Bronchial epithelial cell (primary cell): Measurements from ENCODE around the gene ZACN. TPM values are rescaled to one million over a fixed set of nuclear protein-coding genes. Genes with fewer than 3 reads are reported as not detected.
A peak's percentile ranks its signal among the peaks of the same experiment; 100 is the strongest.

Source experiments
- DNase-seq: peaks from one replicate; pipeline ENCODE4 v3.0.0-alpha.2; 2010; ENCODE audit warnings: low read depth
- FAIRE-seq: peaks from 2 replicates; lab custom pipeline; 2011; peaks lifted over from hg19 to GRCh38; lab: Jason Lieb, UNC
- H3K27me3 ChIP-seq: 2 replicates; pipeline ENCODE4 v1.5.1; 2011; ENCODE audit warnings: low read length; ENCODE audit not compliant: control insufficient read depth, insufficient read depth
- H3K36me3 ChIP-seq: 2 replicates; pipeline ENCODE4 v1.5.1; 2011; ENCODE audit warnings: low read length; ENCODE audit not compliant: control insufficient read depth, insufficient read depth
- H3K4me3 ChIP-seq: 2 replicates; pipeline ENCODE4 v1.5.1; 2011; ENCODE audit warnings: mild to moderate bottlenecking, low read depth, low read length, control low read depth
- CTCF ChIP-seq: IDR thresholded peaks from 2 replicates; pipeline ENCODE4 v1.5.1; 2011; ENCODE audit warnings: mild to moderate bottlenecking, moderate library complexity, low read length, control low read depth, inconsistent platforms; ENCODE audit not compliant: insufficient read depth, severe bottlenecking
- total RNA-seq: library from RNA; depleted of rRNA; stranded (reverse); fragments of >200 nt; gene quantifications from 2 replicates; pipeline ENCODE4 v1.2.1, GENCODE V29; 2014

ZACN gene
- total RNA-seq, 1 donor from 2014 or later, result not detected

GRCh38 chr17:76102944-76103273 is 23.9 kb downstream of the ZACN start:
- no peak for FAIRE-seq
- Histone ChIP-seq H3K4me3 (peak overlapping the region; percentile 65), H3K36me3 (peaks cover 11% of the 10 kb centered on the region), H3K27me3 (no peaks in the 10 kb centered on the region)
- peak; percentile 20 for DNase-seq
- no peak for TF ChIP-seq CTCF

GRCh38 chr17:76103274-76104139 is 24.5 kb downstream of the ZACN start, which contains the start of gene EXOC7:
Gene EXOC7, minus strand, starts transcription at chr17:76103787. Its CDS starts 95 bp downstream, at chr17:76103692.
- H3K27me3 ChIP-seq, result no peaks in the 10 kb centered on the region
- TF ChIP-seq CTCF, result no peak
- H3K36me3 ChIP-seq, result peaks cover 9% of the 10 kb centered on the region
- no peak for FAIRE-seq
- DNase-seq, result peak; percentile 76
- H3K4me3 ChIP-seq, result peak within 1 kb of the TSS; percentile 65

GRCh38 chr17:76104140-76104895 is 25.3 kb downstream of the ZACN start:
- Histone ChIP-seq H3K27me3 (no peaks in the 10 kb centered on the region), H3K4me3 (peak overlapping the region; percentile 65), H3K36me3 (peaks cover 9% of the 10 kb centered on the region)
- no peak for FAIRE-seq
- no peak for TF ChIP-seq CTCF
- no peak for DNase-seq

DNA sequence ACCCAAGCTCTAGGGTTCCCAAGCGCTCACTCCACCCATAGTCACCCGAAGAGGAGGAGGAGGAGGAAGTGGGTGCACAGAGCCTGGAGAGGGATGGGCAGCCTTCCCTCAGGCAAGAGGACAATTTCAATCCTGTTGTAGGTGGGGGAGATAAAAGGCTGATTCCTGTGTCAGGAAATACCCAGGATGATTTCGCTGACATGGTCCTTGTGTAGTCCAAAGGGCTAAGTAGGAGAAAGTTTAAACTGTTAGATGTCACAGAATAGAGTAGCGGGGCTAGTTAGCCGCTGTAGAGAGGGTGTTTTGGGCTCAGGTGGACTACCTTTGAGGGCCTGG is 25.9 kb downstream of the ZACN start:
- H3K36me3 ChIP-seq, result peaks cover 7% of the 10 kb centered on the region
- H3K27me3 ChIP-seq, result no peaks in the 10 kb centered on the region
- FAIRE-seq, result no peak
- H3K4me3 ChIP-seq, result no peak overlapping the region
- no peak for DNase-seq
- TF ChIP-seq CTCF, result no peak

- Histone ChIP-seq H3K36me3 (peaks cover 3% of the 10 kb centered on the region), H3K27me3 (no peaks in the 10 kb centered on the region), H3K4me3 (no peak overlapping the region)
- no peak for TF ChIP-seq CTCF
- no peak for FAIRE-seq
- no peak for DNase-seq
Measured at GRCh38 chr17:76106703-76107102, 27.7 kb downstream of the ZACN start.
